Calu3 (cell line): ENCODE results near the gene ARHGAP22. TPM values are rescaled to one million over a fixed set of nuclear protein-coding genes. Genes with fewer than 3 reads are reported as not detected.

Experiments used
- BruUV-seq: library from RNA; stranded (reverse); fragments of 400-500 nt; replicated peaks from 2 replicates; lab custom pipeline; 2021; lab: Mats Ljungman, UMichigan
- CTCF ChIA-PET: fragments of 300-600 bp; sonication (Branson Sonifier 250); formaldehyde crosslinking; loops from one replicate; lab custom pipeline; 2022; ENCODE audit warnings: antibody characterized with exemption; lab: Charles Lee
- DNase-seq: peaks from one replicate; pipeline ENCODE4 v3.0.0; 2022
- H3K27ac Mint-ChIP-seq: one replicate; pipeline ENCODE4 v1.8.0; 2022; ENCODE audit warnings: mixed read lengths; ENCODE audit not compliant: unreplicated experiment
- H3K27me3 Mint-ChIP-seq: one replicate; pipeline ENCODE4 v1.8.0; 2022; ENCODE audit warnings: mixed read lengths; ENCODE audit not compliant: unreplicated experiment
- H3K36me3 Mint-ChIP-seq: one replicate; pipeline ENCODE4 v1.8.0; 2022; ENCODE audit warnings: mild to moderate bottlenecking, moderate library complexity, mixed read lengths; ENCODE audit not compliant: insufficient read depth, unreplicated experiment
- H3K4me1 Mint-ChIP-seq: one replicate; pipeline ENCODE4 v1.8.0; 2022; ENCODE audit warnings: mild to moderate bottlenecking, low read depth, mixed read lengths; ENCODE audit not compliant: unreplicated experiment
- H3K4me3 Mint-ChIP-seq: one replicate; pipeline ENCODE4 v1.8.0; 2022; ENCODE audit warnings: mild to moderate bottlenecking, low read depth, moderate library complexity, mixed read lengths; ENCODE audit not compliant: unreplicated experiment
- H3K9me3 Mint-ChIP-seq: one replicate; pipeline ENCODE4 v1.8.0; 2022; ENCODE audit warnings: low read depth, mixed read lengths; ENCODE audit not compliant: unreplicated experiment
- CTCF ChIP-seq: fragments of 200-600 bp; IDR thresholded peaks from one replicate; pipeline ENCODE4 v1.8.0; 2022; ENCODE audit warnings: antibody characterized with exemption; ENCODE audit not compliant: unreplicated experiment
- intact Hi-C: fragments of 100-400 bp; cut with micrococcal nuclease; formaldehyde crosslinking; loops from one replicate; pipeline ENCODE4 v1.10.0; 2022; ENCODE audit not compliant: unreplicated experiment
- total RNA-seq: library from RNA; stranded (reverse); gene quantifications from 2 replicates; pipeline ENCODE4 v1.2.3, GENCODE V29; 2022

The ARHGAP22 gene
- total RNA-seq, 1 experiment from 2014 or later: 1.0 TPM

- Mint-ChIP-seq H3K36me3 (no peaks in the 10 kb centered on the region), H3K27me3 (peaks cover 30% of the 10 kb centered on the region), H3K9me3 (no peaks in the 10 kb centered on the region), H3K4me3 (no peak overlapping the region), H3K27ac (no peak overlapping the region), H3K4me1 (no peaks in the 10 kb centered on the region)
- CTCF ChIA-PET: no interaction called here
- intact Hi-C loops: no loop called here
- BruUV-seq: no TSS peak
- no peak for DNase-seq
- no peak for TF ChIP-seq CTCF
These were observed 84.3 kb downstream of the ARHGAP22 start for GRCh38 chr10:48520594-48520993.

- H3K27me3 Mint-ChIP-seq: peaks cover 26% of the 10 kb centered on the region
- no peaks in the 10 kb centered on the region for H3K4me1 Mint-ChIP-seq
- H3K9me3 Mint-ChIP-seq: peaks cover 2% of the 10 kb centered on the region
- no peak for TF ChIP-seq CTCF
- no TSS peak for BruUV-seq
- H3K27ac Mint-ChIP-seq: no peak overlapping the region
- H3K4me3 Mint-ChIP-seq: no peak overlapping the region
- CTCF ChIA-PET: no interaction called here
- intact Hi-C loops: no loop called here
- DNase-seq: no peak
- no peaks in the 10 kb centered on the region for H3K36me3 Mint-ChIP-seq
These were observed 84.7 kb downstream of the ARHGAP22 start for GRCh38 chr10:48520184-48520506.

DNA sequence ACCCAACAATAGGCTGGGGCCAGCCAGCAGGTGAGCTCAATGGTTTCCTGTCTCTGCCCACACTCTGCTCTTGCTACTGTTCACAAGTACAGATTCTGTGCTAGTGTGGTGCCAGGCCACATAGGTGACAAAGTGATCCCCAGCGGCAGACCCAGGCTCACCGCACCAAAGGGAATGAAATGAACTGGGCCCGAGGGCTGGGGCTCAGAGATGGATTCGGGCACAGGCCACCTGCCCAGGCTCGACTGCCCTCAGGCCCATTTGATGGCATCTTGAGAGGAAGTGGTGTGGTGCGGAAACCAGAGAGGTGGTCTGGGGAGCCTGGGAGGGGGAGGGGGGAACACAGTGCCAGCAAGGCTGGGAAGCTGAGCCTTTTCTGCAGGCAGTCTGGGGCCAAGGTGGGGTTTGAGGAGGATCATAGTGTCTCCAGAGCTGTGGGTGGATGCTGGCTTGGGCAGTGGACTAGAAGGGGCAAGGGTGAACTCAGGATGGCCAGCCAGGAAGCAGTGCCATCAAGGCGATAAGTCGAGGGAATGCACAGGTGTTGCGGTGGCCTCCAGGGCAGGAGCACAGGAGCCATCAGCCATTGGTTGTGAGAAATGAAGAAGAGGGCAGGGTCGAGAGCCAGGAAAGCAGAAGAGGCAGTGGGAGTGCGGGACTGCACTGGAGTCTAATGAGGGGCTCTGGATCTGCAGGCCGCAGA is 85.2 kb downstream of the ARHGAP22 start:
- BruUV-seq: no TSS peak
- intact Hi-C loops: no loop called here
- Mint-ChIP-seq H3K4me1 (no peaks in the 10 kb centered on the region), H3K4me3 (no peak overlapping the region), H3K27me3 (peaks cover 21% of the 10 kb centered on the region), H3K9me3 (peaks cover 3% of the 10 kb centered on the region), H3K36me3 (no peaks in the 10 kb centered on the region), H3K27ac (no peak overlapping the region)
- CTCF ChIA-PET: no interaction called here
- DNase-seq: no peak
- no peak for TF ChIP-seq CTCF

GRCh38 chr10:48518986-48519385 is 85.9 kb downstream of the ARHGAP22 start:
- H3K27ac Mint-ChIP-seq: no peak overlapping the region
- no peak overlapping the region for H3K4me3 Mint-ChIP-seq
- CTCF ChIA-PET: no interaction called here
- H3K36me3 Mint-ChIP-seq: no peaks in the 10 kb centered on the region
- DNase-seq: no peak
- BruUV-seq: no TSS peak
- H3K9me3 Mint-ChIP-seq: peaks cover 3% of the 10 kb centered on the region
- peaks cover 20% of the 10 kb centered on the region for H3K27me3 Mint-ChIP-seq
- TF ChIP-seq CTCF: no peak
- H3K4me1 Mint-ChIP-seq: no peaks in the 10 kb centered on the region
- intact Hi-C loops: no loop called here
